Activated CD4-positive, alpha-beta T cell treated with anti-CD3 and anti-CD28 coated beads, Interleukin-2, amount 50 U/mL, for 24 hours (primary cell): ENCODE measurements around the gene KHDC4.

ENCODE experiments used
- DNase-seq, 2 donors: peaks; one replicate each; pipeline ENCODE4 v3.0.0-alpha.2; 2020; ENCODE audit warnings: low read depth in 1 of 2, low spot score in 1 of 2

KHDC4 gene

DNA sequence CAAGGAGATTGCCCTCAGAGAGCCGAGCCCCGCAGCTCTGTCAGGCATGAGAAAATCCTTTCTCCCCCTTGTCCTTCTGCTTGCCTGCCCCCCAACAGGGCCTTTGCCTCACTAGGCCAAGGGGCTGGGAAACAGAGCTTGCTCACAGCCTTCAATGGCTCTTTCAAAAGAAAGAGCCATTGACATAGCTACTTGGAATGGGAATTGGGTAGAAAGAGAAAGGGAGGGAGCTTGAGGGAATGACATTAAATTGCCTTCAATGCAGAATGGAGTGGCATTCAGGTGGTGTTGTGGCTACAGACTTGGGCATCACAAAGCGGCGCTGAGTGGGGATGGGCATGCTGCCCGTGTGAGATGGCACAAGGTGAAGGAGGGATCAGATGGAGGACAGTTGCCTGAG is 61.7 kb downstream of the KHDC4 start:
- DNase-seq = no peak

DNA sequence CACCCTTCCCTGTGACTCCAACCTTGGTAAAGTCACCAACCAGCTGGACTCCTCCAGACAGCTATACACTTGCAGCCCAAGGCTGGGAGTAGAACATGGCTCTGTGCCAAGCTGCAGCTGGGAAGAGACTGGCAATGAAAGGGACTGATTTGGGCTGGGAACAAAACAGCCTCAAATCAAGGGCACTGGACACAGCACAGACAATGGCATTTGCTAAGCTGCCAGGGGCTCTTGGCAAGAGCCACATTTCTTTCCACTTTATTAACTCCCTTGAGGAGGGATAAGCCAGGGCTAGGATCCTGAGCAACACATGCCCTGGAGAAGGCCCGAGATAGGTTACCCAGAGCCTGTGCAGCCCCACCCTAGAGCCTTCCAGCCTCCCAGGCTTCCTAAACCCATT is 62.8 kb downstream of the KHDC4 start:
- no peak for DNase-seq

DNA sequence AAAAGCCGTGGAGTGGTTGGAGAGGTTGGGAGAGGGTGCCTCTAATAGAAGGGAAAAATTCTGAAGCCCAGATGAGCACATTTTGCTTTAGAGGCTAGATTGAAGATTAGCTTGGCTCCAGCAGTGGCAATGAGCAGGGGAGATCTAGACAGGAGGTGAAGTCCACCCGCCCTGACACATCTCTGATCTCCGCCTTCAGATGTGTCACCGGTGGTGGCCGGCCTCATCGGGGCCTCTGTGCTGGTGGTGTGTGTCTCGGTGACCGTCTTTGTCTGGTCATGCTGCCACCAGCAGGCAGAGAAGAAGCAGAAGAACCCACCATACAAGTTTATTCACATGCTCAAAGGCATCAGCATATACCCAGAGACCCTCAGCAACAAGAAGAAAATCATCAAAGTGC is 66.4 kb downstream of the KHDC4 start:
- no peak for DNase-seq

DNA sequence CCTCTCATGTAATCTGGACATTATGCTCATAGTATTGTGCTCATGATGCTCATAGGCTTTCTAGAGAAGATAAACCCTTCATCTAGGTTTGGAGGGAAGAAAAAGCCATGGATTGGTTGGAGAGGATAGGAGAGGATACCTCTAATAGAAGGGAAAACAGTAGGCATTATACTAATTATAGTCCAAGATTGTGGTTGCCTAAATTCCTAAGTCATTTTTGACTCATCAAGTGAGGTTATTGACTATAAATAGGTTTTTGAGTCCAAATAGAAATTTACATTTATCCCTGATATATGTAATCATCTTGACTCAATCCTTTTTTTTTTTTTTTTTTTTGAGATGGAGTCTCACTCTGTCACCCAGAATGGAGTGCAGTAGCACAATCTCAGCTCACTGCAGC is 69.8 kb downstream of the KHDC4 start:
- no peak for DNase-seq
